GM18861 (cell line): Measurements from ENCODE around the gene GP1BA.

Source experiments
- ATAC-seq: cut with Tn5 transposase; IDR thresholded peaks from one replicate; pipeline ENCODE4 v1.9.1; 2021; ENCODE audit not compliant: unreplicated experiment

The GP1BA gene

DNA sequence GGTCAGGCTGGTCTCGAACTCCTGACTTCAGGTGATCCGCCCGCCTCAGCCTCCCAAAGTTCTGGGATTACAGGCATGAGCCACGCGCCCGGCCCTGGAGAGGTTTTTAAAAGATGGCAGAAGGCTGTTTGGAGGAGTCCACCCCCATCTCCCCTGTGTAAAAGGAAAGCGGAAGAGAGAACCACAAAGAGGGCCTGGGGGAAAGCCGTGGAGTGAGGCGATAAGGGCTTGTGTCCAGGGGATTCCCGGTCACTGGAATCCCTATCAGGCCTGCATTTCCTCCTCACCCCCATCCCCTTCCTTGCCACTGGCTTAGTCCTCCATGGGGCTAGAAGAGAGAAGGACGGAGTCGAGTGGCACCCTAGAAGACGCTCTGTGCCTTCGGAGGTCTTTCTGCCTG is at the start of gene GP1BA:
TSS of gene GP1BA (plus strand) at position 315 of the 400 bp plus-strand sequence. CDS start 328 bp downstream, outside the sequence.
- no peak for ATAC-seq

DNA sequence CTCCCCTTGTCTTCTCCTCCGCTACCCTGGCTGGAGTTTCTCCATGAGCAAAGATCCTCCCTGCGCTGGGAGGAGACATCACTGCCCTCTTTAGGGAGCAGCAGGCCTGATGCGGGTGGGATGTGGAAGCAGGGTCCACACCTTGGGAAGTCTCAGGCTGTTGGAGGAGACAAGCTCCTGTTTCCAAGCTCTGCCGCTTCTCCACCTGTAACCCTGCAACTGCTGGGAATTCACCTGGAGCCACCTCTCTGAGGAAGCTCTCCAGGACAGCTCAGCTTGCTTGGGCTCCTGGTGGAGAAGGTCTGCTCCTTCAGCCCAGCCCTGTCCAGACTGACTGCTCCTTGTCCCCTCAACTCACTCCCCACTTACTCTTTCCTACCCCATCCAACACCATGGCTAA is 47.6 kb upstream of the GP1BA start:
- no peak for ATAC-seq

- ATAC-seq = no peak
Observed at GRCh38 chr17:4886830-4887229, 45.2 kb upstream of the GP1BA start.

DNA sequence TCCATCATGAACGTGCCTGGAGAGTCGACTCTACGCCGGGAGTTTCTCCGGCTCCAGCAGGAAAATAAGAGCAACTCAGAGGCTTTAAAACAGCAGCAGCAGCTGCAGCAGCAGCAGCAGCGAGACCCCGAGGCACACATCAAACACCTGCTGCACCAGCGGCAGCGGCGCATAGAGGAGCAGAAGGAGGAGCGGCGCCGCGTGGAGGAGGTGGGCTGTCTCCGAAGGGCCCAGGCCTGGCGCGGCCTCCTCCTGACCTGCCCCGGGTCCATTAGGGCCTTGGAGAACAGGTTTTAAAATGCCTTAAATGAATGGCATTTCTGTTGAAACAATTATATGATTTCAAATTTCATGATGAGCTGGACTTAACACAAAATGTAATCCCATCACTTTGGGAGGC is 44.5 kb upstream of the GP1BA start:
- ATAC-seq = no peak

DNA sequence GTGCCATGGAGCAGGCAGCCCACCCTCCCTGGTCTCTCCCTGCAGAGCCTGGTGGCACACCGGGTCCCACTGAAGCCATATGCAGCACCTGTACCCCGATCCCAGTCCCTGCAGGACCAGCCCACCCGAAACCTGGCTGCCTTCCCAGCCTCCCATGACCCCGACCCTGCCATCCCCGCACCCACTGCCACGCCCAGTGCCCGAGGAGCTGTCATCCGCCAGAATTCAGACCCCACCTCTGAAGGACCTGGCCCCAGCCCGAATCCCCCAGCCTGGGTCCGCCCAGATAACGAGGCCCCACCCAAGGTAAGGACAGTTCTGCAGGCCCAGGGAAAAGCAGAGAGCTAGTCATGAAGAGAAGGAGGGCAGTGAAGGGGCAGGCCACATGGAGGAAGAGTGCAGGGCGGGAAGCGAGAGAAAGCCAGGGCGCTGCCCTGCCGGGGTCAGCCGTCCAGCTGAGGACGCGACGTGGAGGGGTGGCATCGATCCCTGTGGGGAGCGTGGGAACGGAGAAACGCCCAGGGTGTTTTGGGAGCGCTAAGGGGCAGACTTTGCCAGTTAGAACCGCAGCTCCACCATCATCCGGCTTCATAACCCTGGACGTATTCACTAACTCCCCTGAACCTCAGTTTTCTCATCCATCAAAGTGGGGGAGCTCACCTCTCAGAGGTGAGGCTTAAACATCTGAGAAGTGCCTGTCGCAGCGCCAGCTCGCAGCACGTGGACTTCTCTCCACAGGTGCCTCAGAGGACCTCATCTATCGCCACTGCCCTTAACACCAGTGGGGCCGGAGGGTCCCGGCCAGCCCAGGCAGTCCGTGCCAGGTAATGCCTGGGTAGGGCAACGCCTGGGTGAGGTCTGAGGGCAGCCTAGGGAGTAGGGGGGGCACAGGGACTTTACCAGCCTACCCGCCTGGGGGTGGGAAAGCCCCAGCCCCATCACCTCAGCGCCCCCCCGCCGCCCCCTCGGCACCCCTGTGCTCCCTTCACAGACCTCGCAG is 40.4 kb upstream of the GP1BA start:
- ATAC-seq = no peak

- ATAC-seq = no peak
Observed at GRCh38 chr17:4892499-4893221, 39.4 kb upstream of the GP1BA start.

DNA sequence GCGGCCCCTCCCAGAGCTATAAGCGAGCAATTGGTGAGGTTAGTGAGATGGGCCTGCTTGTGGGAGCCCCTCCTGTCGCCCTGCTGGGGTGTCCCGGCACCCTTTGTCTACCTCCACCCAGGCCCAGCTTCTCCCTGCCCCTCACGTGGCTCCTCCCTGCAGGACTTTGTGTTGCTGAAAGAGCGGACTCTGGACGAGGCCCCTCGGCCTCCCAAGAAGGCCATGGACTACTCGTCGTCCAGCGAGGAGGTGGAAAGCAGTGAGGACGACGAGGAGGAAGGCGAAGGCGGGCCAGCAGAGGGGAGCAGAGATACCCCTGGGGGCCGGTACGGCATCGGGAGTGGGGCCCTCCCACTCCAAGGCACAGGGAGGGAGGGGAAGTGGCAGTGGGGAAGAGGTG is 38.8 kb upstream of the GP1BA start:
- no peak for ATAC-seq

- no peak for ATAC-seq
Observed at GRCh38 chr17:4893721-4894560, 38.1 kb upstream of the GP1BA start.

GRCh38 chr17:4895121-4895520 is 37.0 kb upstream of the GP1BA start:
- ATAC-seq = no peak

DNA sequence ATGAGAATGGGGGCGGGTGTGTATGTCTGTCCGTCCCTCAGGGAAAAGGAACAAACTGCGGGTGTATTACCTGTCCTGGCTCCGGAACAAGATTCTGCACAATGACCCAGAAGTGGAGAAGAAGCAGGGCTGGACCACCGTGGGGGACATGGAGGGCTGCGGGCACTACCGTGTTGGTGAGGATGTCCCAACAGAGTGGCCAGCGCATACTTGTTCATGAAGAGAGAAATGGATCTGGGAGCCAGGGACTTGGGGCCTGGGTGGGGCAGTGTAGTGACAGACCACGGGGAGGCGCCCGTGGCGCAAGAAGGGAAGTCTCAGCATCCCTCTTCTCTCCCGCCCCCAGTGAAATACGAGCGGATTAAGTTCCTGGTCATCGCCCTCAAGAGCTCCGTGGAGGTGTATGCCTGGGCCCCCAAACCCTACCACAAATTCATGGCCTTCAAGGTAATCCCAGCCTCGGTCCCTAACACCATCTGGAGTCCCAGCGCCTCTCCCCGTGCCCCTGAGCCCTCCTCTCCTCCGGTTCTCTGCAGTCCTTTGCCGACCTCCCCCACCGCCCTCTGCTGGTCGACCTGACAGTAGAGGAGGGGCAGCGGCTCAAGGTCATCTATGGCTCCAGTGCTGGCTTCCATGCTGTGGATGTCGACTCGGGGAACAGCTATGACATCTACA is 36.3 kb upstream of the GP1BA start:
- no peak for ATAC-seq

DNA sequence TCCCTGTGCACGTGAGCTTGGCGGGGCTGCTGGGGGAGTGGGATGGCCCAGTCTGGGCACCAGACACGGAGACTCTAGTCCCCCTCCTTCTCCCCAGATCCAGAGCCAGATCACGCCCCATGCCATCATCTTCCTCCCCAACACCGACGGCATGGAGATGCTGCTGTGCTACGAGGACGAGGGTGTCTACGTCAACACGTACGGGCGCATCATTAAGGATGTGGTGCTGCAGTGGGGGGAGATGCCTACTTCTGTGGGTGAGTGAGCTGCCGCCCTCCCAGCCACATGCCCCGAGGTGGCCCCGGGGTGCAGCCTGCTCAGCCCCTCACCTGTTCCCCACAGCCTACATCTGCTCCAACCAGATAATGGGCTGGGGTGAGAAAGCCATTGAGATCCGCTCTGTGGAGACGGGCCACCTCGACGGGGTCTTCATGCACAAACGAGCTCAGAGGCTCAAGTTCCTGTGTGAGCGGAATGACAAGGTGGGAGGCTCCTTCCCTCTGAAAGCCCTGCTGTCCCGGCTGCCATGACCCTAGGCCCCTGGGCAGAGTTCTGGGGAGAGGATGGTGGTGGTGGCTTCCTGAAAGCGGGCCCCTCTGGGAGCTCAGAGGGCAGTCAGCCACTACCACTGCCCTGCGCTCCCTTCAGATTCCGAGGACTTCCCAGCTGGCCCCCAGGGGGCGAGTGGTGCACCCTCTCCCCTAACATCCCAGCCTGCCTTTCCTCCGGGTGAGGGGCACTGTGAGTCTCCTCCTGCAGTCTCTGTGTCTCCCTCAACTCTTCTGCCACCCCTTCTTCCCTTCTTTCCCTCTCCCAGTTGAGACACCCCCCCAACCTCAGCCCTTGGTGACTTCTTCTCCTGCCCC is 35.5 kb upstream of the GP1BA start:
- ATAC-seq = no peak

DNA sequence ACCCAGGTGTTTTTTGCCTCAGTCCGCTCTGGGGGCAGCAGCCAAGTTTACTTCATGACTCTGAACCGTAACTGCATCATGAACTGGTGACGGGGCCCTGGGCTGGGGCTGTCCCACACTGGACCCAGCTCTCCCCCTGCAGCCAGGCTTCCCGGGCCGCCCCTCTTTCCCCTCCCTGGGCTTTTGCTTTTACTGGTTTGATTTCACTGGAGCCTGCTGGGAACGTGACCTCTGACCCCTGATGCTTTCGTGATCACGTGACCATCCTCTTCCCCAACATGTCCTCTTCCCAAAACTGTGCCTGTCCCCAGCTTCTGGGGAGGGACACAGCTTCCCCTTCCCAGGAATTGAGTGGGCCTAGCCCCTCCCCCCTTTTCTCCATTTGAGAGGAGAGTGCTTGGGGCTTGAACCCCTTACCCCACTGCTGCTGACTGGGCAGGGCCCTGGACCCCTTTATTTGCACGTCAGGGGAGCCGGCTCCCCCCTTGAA is 34.8 kb upstream of the GP1BA start:
- no peak for ATAC-seq

GRCh38 chr17:4897785-4898184 is 34.3 kb upstream of the GP1BA start:
- no peak for ATAC-seq

GRCh38 chr17:4898351-4898750 is 33.7 kb upstream of the GP1BA start:
- ATAC-seq = no peak

DNA sequence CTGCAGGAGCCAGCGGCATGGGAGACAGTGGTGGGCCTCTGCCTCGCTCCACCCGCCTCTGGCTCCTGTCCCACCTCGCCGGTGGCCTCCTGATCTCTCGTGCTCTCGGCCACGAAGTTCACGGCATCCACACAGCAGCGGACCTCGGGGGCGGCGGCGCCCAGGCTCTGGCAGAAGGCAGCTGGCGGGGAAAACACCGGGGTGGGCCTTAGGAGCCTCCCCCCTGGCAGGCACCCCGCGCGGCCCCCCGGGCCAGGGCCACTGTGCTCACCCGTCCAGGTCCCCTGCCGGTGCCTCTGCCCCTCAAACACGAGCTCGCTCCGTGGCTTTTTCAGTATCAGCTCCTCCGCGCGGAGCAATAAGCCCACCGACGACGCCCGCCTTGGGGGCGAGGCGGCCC is 33.1 kb upstream of the GP1BA start:
- no peak for ATAC-seq

- ATAC-seq = no peak
Observed at GRCh38 chr17:4899341-4900230, 32.5 kb upstream of the GP1BA start, which contains the start of gene C17orf107. Gene C17orf107 (plus strand): TSS chr17:4899536. CDS start chr17:4899763, 227 bp downstream.

- ATAC-seq = no peak
Observed at GRCh38 chr17:4900231-4901107, 31.6 kb upstream of the GP1BA start.
